Heart left ventricle (tissue), 16 donors: Measurements from ENCODE around the gene CTSW. TPM values are rescaled to one million over a fixed set of nuclear protein-coding genes. Genes with fewer than 3 reads are reported as not detected.
"Not testable (repeated sequence)": the region's sequence is repeated elsewhere in the genome, so short reads cannot be mapped to it uniquely, and the experiment has no call there.

Experiments used
- ATAC-seq, 4 donors: fragments of 200-7000 bp; cut with Tn5 transposase; one replicate each; pipeline ENCODE4 v1.9.1; 2020 to 2022; ENCODE audit warnings: moderate library complexity in 4 of 4, mild to moderate bottlenecking in 3 of 4, moderate number of reproducible peaks in 1 of 4
- DNase-seq, 5 donors: peaks; one replicate each; pipeline ENCODE4 v3.0.0-alpha.2; 2020
- H3K27ac ChIP-seq, 12 donors: fragments of 200-600 bp; sonication (generic) in 4 of 12; one replicate each; pipeline versions ENCODE4 v1.5.0 to v1.8.0; 2016 to 2022; ENCODE audit warnings: mild to moderate bottlenecking in 2 of 12
- H3K27me3 ChIP-seq, 9 donors: fragments of 200-600 bp; sonication (generic) in 2 of 9; one replicate each; pipeline versions ENCODE4 v1.5.1 to v1.8.0; 2016 to 2022; ENCODE audit warnings: mild to moderate bottlenecking in 3 of 9
- H3K36me3 ChIP-seq, 9 donors: fragments of 200-600 bp; sonication (generic) in 2 of 9; one replicate each; pipeline versions ENCODE4 v1.5.0 to v1.8.0; 2018 to 2022; ENCODE audit warnings: mild to moderate bottlenecking in 2 of 9
- H3K4me1 ChIP-seq, 12 donors: fragments of 200-600 bp; sonication (generic) in 4 of 12; one replicate each; pipeline versions ENCODE4 v1.5.0 to v1.8.0; 2016 to 2022; ENCODE audit warnings: mild to moderate bottlenecking in 3 of 12
- H3K4me3 ChIP-seq, 12 donors: fragments of 200-600 bp; sonication (generic) in 4 of 12; one replicate each; pipeline versions ENCODE4 v1.5.0 to v1.8.0; 2017 to 2022; ENCODE audit warnings: mild to moderate bottlenecking in 9 of 12, moderate library complexity in 4 of 12
- H3K9me3 ChIP-seq, 12 donors: fragments of 200-600 bp; sonication (generic) in 4 of 12; one replicate each; pipeline versions ENCODE4 v1.5.0 to v1.8.0; 2016 to 2022; ENCODE audit warnings: mild to moderate bottlenecking in 1 of 12
- CTCF ChIP-seq, 12 donors: fragments of 200-600 bp; sonication (generic) in 4 of 12; IDR thresholded peaks; one replicate each; pipeline versions ENCODE4 v1.5.0 to v1.8.0; 2018 to 2022; ENCODE audit warnings: antibody characterized with exemption in 12 of 12, mild to moderate bottlenecking in 5 of 12
- POLR2A ChIP-seq, 2 donors: fragments of 450-650 bp; IDR thresholded peaks; one replicate each; pipeline ENCODE4 v1.6.1; 2017; ENCODE audit warnings: antibody characterized with exemption in 2 of 2, mild to moderate bottlenecking in 2 of 2, moderate library complexity in 2 of 2
- WGBS, 4 donors: extraction: QIAGEN DNeasy Blood & Tissue Kit in 2 of 4; methylation state at CpG; one replicate each; pipeline versions ENCODE4 v1.1.5 to v1.1.7; 2013 to 2018; 5-methylcytosine and 5-hydroxymethylcytosine counted together
- intact Hi-C, 10 donors: fragments of 100-400 bp; cut with DNase I; formaldehyde crosslinking; loops; one replicate each; pipeline versions ENCODE4 v1.11.1 to v1.14.2; 2022
- polyA plus RNA-seq, 2 donors: library from polyadenylated mRNA; stranded (reverse); fragments of 200-250 nt; gene quantifications; one replicate each; pipeline ENCODE4 v1.2.3, GENCODE V29; 2013
- total RNA-seq, 9 donors: library from RNA; depleted of rRNA in 2 of 9; stranded (reverse); fragments of >200 nt in 2 of 9; fragmentation: NEBNext Ultra II Directional in 3 of 9; extraction: Animal tissue kit (Norgen Biotek cat#: 25700) in 3 of 9; gene quantifications; one replicate each; pipeline versions ENCODE4 v1.1.0 to v1.2.4, GENCODE V29; 2016 to 2023
- donor health status: ischemic (EF 13 %, LVEDD 7.1; RV severe dilation, severe dysfunction).
- donor health status: healthy with polysubstance abuse.
- donor health status: DM: no; HTN: yes; CAD: no.
- donor health status: DM: no; HTN: no; CAD: no.
- donor health status: ischemic (EF 25% LVEDD 6.9; RV normal size, moderate dysfunction).
- donor health status: ischemic (EF 25% LVEDD 5.7; RV mildly dilated, moderate dysfunction).
- donor health status: healthy.
- donor health status: DM: yes; HTN: yes; CAD: no.
- donor health status: ischemic (EF 35%, LVEDD 5.7; RV mildly dilated, moderate dysfunction).
- donor health status: nonischemic (EF 11% LVEDD 7.7; RV severe dilation, severe dysfunction).
- donor health status: DM: yes; HTN: yes; CAD: no.
- donor health status: PGD.
- donor health status: ischemic (EF 29% LVEDD 5.4; RV normal size, mild dysfunction).
- donor health status: nonischemic (EF 23%, LVEDD 6.1; RV moderate dilation, normal function).

The CTSW gene
- total and polyA plus RNA-seq, 11 donors, result 0.16 to 9.4 (median 0.84) TPM; not detected in 1

- Histone ChIP-seq H3K27me3 (no peaks in the 10 kb centered on the region), H3K4me1 (no peaks in the 10 kb centered on the region), H3K36me3 (no peaks in the 10 kb centered on the region), H3K9me3 (no peaks in the 10 kb centered on the region), H3K4me3 (no peak overlapping the region), H3K27ac (no peak overlapping the region)
- ATAC-seq (no peak), DNase-seq (no peak)
- no peak for TF ChIP-seq POLR2A (IDR thresholded peaks at IDR 0.05)
- no peak for TF ChIP-seq CTCF (IDR thresholded peaks at IDR 0.05)
- intact Hi-C loops, result no loop called here
- 95 to 98% (median 97%) methylated on average over 4 of the region's 4 CpGs for WGBS, 4 donors
Measured at GRCh38 chr11:65842144-65842543, 37.5 kb upstream of the CTSW start.

GRCh38 chr11:65843811-65844210 is 35.8 kb upstream of the CTSW start:
- no peaks in the 10 kb centered on the region for H3K4me1 ChIP-seq
- no peak for DNase-seq
- H3K27me3 ChIP-seq, result no peaks in the 10 kb centered on the region
- H3K36me3 ChIP-seq, result no peaks in the 10 kb centered on the region
- no peak for TF ChIP-seq POLR2A (IDR thresholded peaks at IDR 0.05)
- TF ChIP-seq CTCF (IDR thresholded peaks at IDR 0.05), result no peak
- no peak for ATAC-seq
- no peak overlapping the region for H3K27ac ChIP-seq
- 91 to 97% (median 97%) methylated on average over 3 of the region's 3 CpGs for WGBS, 4 donors
- H3K9me3 ChIP-seq, result no peaks in the 10 kb centered on the region
- intact Hi-C loops, result no loop called here
- no peak overlapping the region for H3K4me3 ChIP-seq

- Histone ChIP-seq H3K27me3 (no peaks in the 10 kb centered on the region), H3K27ac (no peak overlapping the region), H3K4me1 (no peaks in the 10 kb centered on the region), H3K4me3 (no peak overlapping the region), H3K9me3 (no peaks in the 10 kb centered on the region), H3K36me3 (no peaks in the 10 kb centered on the region)
- intact Hi-C loops, result no loop called here
- WGBS, 4 donors, result 85 to 91% (median 90%) methylated on average over 9 to 10 of the region's 10 CpGs
- TF ChIP-seq CTCF (IDR thresholded peaks at IDR 0.05), result no peak
- TF ChIP-seq POLR2A (IDR thresholded peaks at IDR 0.05), result no peak
- no peak for ATAC-seq
- no peak for DNase-seq
Measured at GRCh38 chr11:65844231-65844872, 35.3 kb upstream of the CTSW start.

GRCh38 chr11:65847746-65848145 is 31.9 kb upstream of the CTSW start:
- intact Hi-C loops, result no loop called here
- 77 to 84% (median 79%) methylated on average over 3 of the region's 3 CpGs for WGBS, 4 donors

GRCh38 chr11:65848693-65849092 is 30.9 kb upstream of the CTSW start:
- H3K4me3 ChIP-seq, DNase-seq, H3K9me3 ChIP-seq, H3K27ac ChIP-seq, H3K27me3 ChIP-seq, intact Hi-C loops, ATAC-seq, H3K4me1 ChIP-seq: not testable (repeated sequence)
- H3K36me3 ChIP-seq, result peaks cover 0 to 31% (median 24%) of the 10 kb centered on the region in 9 donors
- WGBS, 4 donors, result 63 to 73% (median 69%) methylated on average over 7 of the region's 7 CpGs

More at GRCh38 chr11:65847746-65848145, 31.9 kb upstream of the CTSW start:
- Histone ChIP-seq H3K4me1 (no peaks in the 10 kb centered on the region), H3K9me3 (peaks cover 0 to 10% (median 2%) of the 10 kb centered on the region in 12 donors), H3K36me3 (peaks cover 0 to 21% (median 15%) of the 10 kb centered on the region in 9 donors), H3K27ac (no peak overlapping the region), H3K27me3 (no peaks in the 10 kb centered on the region), H3K4me3 (no peak overlapping the region)
- no peak for DNase-seq
- no peak for ATAC-seq
- no peak for TF ChIP-seq POLR2A (IDR thresholded peaks at IDR 0.05)
- TF ChIP-seq CTCF (IDR thresholded peaks at IDR 0.05), result no peak
